Measurements from ENCODE around the gene CHCHD5.

GRCh38 chr2:112629224-112629623 is 44.8 kb downstream of the CHCHD5 start:
- TF ChIP-seq POLR2A (IDR thresholded peaks at IDR 0.05; ENCODE audit: low read length), result no peak
- TF ChIP-seq GATA1 (IDR thresholded peaks at IDR 0.05; ENCODE audit: low read depth, low read length), result no peak
